ENCODE measurements around the gene WIPF2.
"Not testable (repeated sequence)": the region's sequence is repeated elsewhere in the genome, so short reads cannot be mapped to it uniquely, and the experiment has no call there.

WIPF2 gene

DNA sequence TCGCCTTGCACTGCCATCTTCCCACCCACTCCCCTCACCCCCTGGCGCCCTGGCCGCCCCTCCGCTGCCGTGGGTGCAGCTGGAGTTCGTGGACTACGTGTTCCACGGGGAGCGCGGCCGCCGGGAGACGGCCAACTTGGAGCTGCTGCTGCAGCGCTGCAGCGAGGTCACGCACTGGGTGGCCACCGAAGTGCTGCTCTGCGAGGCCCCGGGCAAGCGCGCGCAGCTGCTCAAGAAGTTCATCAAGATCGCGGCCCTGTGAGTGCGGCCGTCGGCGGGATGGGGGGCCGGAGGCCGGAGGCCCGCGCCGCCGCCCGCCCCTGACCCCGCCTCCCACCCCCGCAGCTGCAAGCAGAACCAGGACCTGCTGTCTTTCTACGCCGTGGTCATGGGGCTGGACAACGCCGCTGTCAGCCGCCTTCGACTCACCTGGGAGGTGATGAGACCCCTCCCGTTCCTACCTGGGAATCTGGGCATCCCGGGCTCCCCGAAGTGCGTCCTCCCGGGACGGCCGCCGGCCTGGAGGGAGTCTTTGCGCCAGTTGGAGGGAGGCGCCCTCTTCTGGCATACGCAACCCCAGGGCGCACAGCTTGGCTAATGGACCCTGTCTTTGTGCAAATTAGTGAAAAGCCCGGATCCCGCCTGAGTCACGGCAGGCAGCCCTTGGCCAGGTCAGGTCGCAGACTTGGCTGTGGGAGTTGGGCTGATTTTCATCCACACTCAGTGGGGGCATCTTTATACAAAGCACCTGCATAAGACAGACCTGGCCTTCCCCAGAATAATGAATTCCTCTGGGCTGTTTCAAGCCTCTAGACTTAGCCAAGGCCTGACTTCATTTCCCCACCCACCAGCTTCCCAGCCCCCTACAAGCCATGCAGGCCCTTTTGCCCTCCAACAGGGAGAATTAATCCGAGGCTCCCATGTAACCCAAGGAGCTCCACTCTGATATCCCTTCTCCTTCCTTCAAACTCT is 27.6 kb upstream of the WIPF2 start:
- H3K4me3 ChIP-seq (ENCODE audit: insufficient read depth, low read depth, low read length, poor library complexity, severe bottlenecking): peak overlapping the region; percentile 78
- DNase-seq: peak; percentile 34 to 47 (median 38)
- peaks cover 7% of the 10 kb centered on the region for H3K4me1 ChIP-seq (ENCODE audit: control insufficient read depth, insufficient read depth, low read length, poor library complexity, severe bottlenecking)
- no peaks in the 10 kb centered on the region for H3K9me3 ChIP-seq (ENCODE audit: control insufficient read depth, low read length)
- no peak overlapping the region for H3K27ac ChIP-seq (ENCODE audit: insufficient read depth, low read length, poor library complexity, severe bottlenecking)
- no peaks in the 10 kb centered on the region for H3K27me3 ChIP-seq (replicated peaks; ENCODE audit: control insufficient read depth, insufficient read depth, low read length, poor library complexity, severe bottlenecking)
- no peaks in the 10 kb centered on the region for H3K36me3 ChIP-seq (ENCODE audit: control insufficient read depth, insufficient read depth, low read length)

GRCh38 chr17:40192961-40193360 is 26.1 kb upstream of the WIPF2 start:
- no peak for DNase-seq
- Histone ChIP-seq H3K27me3 (replicated peaks; ENCODE audit: control insufficient read depth, insufficient read depth, low read length, poor library complexity, severe bottlenecking) (no peaks in the 10 kb centered on the region), H3K4me3 (ENCODE audit: insufficient read depth, low read depth, low read length, poor library complexity, severe bottlenecking) (no peak overlapping the region), H3K27ac (ENCODE audit: insufficient read depth, low read length, poor library complexity, severe bottlenecking) (no peak overlapping the region), H3K4me1 (ENCODE audit: control insufficient read depth, insufficient read depth, low read length, poor library complexity, severe bottlenecking) (peaks cover 7% of the 10 kb centered on the region), H3K36me3 (ENCODE audit: control insufficient read depth, insufficient read depth, low read length) (no peaks in the 10 kb centered on the region), H3K9me3 (ENCODE audit: control insufficient read depth, low read length) (no peaks in the 10 kb centered on the region)

GRCh38 chr17:40194821-40195220 is 24.3 kb upstream of the WIPF2 start:
- DNase-seq: no peak

GRCh38 chr17:40197550-40197949 is 21.6 kb upstream of the WIPF2 start:
- no peaks in the 10 kb centered on the region for H3K27me3 ChIP-seq (replicated peaks; ENCODE audit: control insufficient read depth, insufficient read depth, low read length, poor library complexity, severe bottlenecking)
- DNase-seq: no peak

More at GRCh38 chr17:40194821-40195220, 24.3 kb upstream of the WIPF2 start:
- no peaks in the 10 kb centered on the region for H3K9me3 ChIP-seq (ENCODE audit: control insufficient read depth, low read length)
- H3K4me1 ChIP-seq (ENCODE audit: control insufficient read depth, insufficient read depth, low read length, poor library complexity, severe bottlenecking): peaks cover 7% of the 10 kb centered on the region
- no peaks in the 10 kb centered on the region for H3K36me3 ChIP-seq (ENCODE audit: control insufficient read depth, insufficient read depth, low read length)
- H3K27me3 ChIP-seq (replicated peaks; ENCODE audit: control insufficient read depth, insufficient read depth, low read length, poor library complexity, severe bottlenecking): no peaks in the 10 kb centered on the region
- no peak overlapping the region for H3K4me3 ChIP-seq (ENCODE audit: insufficient read depth, low read depth, low read length, poor library complexity, severe bottlenecking)
- H3K27ac ChIP-seq (ENCODE audit: insufficient read depth, low read length, poor library complexity, severe bottlenecking): no peak overlapping the region

GRCh38 chr17:40197965-40198456 is 21.1 kb upstream of the WIPF2 start:
- H3K4me3 ChIP-seq (ENCODE audit: insufficient read depth, low read depth, low read length, poor library complexity, severe bottlenecking); H3K4me1 ChIP-seq (ENCODE audit: control insufficient read depth, insufficient read depth, low read length, poor library complexity, severe bottlenecking); DNase-seq; H3K27ac ChIP-seq (ENCODE audit: insufficient read depth, low read length, poor library complexity, severe bottlenecking); H3K9me3 ChIP-seq (ENCODE audit: control insufficient read depth, low read length); H3K27me3 ChIP-seq (replicated peaks; ENCODE audit: control insufficient read depth, insufficient read depth, low read length, poor library complexity, severe bottlenecking); H3K36me3 ChIP-seq (ENCODE audit: control insufficient read depth, insufficient read depth, low read length): not testable (repeated sequence)

More at GRCh38 chr17:40197550-40197949, 21.6 kb upstream of the WIPF2 start:
- Histone ChIP-seq H3K27ac (ENCODE audit: insufficient read depth, low read length, poor library complexity, severe bottlenecking) (no peak overlapping the region), H3K4me1 (ENCODE audit: control insufficient read depth, insufficient read depth, low read length, poor library complexity, severe bottlenecking) (no peaks in the 10 kb centered on the region), H3K9me3 (ENCODE audit: control insufficient read depth, low read length) (no peaks in the 10 kb centered on the region), H3K36me3 (ENCODE audit: control insufficient read depth, insufficient read depth, low read length) (no peaks in the 10 kb centered on the region), H3K4me3 (ENCODE audit: insufficient read depth, low read depth, low read length, poor library complexity, severe bottlenecking) (no peak overlapping the region)

- Histone ChIP-seq H3K4me1 (ENCODE audit: control insufficient read depth, insufficient read depth, low read length, poor library complexity, severe bottlenecking) (no peaks in the 10 kb centered on the region), H3K27ac (ENCODE audit: insufficient read depth, low read length, poor library complexity, severe bottlenecking) (no peak overlapping the region), H3K4me3 (ENCODE audit: insufficient read depth, low read depth, low read length, poor library complexity, severe bottlenecking) (no peak overlapping the region), H3K36me3 (ENCODE audit: control insufficient read depth, insufficient read depth, low read length) (no peaks in the 10 kb centered on the region), H3K27me3 (replicated peaks; ENCODE audit: control insufficient read depth, insufficient read depth, low read length, poor library complexity, severe bottlenecking) (no peaks in the 10 kb centered on the region), H3K9me3 (ENCODE audit: control insufficient read depth, low read length) (no peaks in the 10 kb centered on the region)
- no peak for DNase-seq
Measured at GRCh38 chr17:40198576-40198975, 20.5 kb upstream of the WIPF2 start.

- no peak for DNase-seq
- H3K36me3 ChIP-seq (ENCODE audit: control insufficient read depth, insufficient read depth, low read length): no peaks in the 10 kb centered on the region
- H3K27ac ChIP-seq (ENCODE audit: insufficient read depth, low read length, poor library complexity, severe bottlenecking): no peak overlapping the region
- H3K27me3 ChIP-seq (replicated peaks; ENCODE audit: control insufficient read depth, insufficient read depth, low read length, poor library complexity, severe bottlenecking): no peaks in the 10 kb centered on the region
- no peaks in the 10 kb centered on the region for H3K9me3 ChIP-seq (ENCODE audit: control insufficient read depth, low read length)
- no peaks in the 10 kb centered on the region for H3K4me1 ChIP-seq (ENCODE audit: control insufficient read depth, insufficient read depth, low read length, poor library complexity, severe bottlenecking)
- H3K4me3 ChIP-seq (ENCODE audit: insufficient read depth, low read depth, low read length, poor library complexity, severe bottlenecking): no peak overlapping the region
Measured at GRCh38 chr17:40203131-40203530, 16.0 kb upstream of the WIPF2 start.

GRCh38 chr17:40206193-40206592 is 12.9 kb upstream of the WIPF2 start:
- not testable (repeated sequence) for H3K4me1 ChIP-seq (ENCODE audit: control insufficient read depth, insufficient read depth, low read length, poor library complexity, severe bottlenecking); H3K27ac ChIP-seq (ENCODE audit: insufficient read depth, low read length, poor library complexity, severe bottlenecking); H3K9me3 ChIP-seq (ENCODE audit: control insufficient read depth, low read length); H3K27me3 ChIP-seq (replicated peaks; ENCODE audit: control insufficient read depth, insufficient read depth, low read length, poor library complexity, severe bottlenecking); DNase-seq; H3K36me3 ChIP-seq (ENCODE audit: control insufficient read depth, insufficient read depth, low read length); H3K4me3 ChIP-seq (ENCODE audit: insufficient read depth, low read depth, low read length, poor library complexity, severe bottlenecking)

GRCh38 chr17:40209404-40210093 is 9.6 kb upstream of the WIPF2 start:
- no peaks in the 10 kb centered on the region for H3K27me3 ChIP-seq (replicated peaks; ENCODE audit: control insufficient read depth, insufficient read depth, low read length, poor library complexity, severe bottlenecking)
- no peak for DNase-seq
- no peaks in the 10 kb centered on the region for H3K4me1 ChIP-seq (ENCODE audit: control insufficient read depth, insufficient read depth, low read length, poor library complexity, severe bottlenecking)

GRCh38 chr17:40213914-40214313 is 5.2 kb upstream of the WIPF2 start:
- H3K4me3 ChIP-seq (ENCODE audit: insufficient read depth, low read depth, low read length, poor library complexity, severe bottlenecking); H3K27ac ChIP-seq (ENCODE audit: insufficient read depth, low read length, poor library complexity, severe bottlenecking); H3K9me3 ChIP-seq (ENCODE audit: control insufficient read depth, low read length); DNase-seq; H3K36me3 ChIP-seq (ENCODE audit: control insufficient read depth, insufficient read depth, low read length); H3K27me3 ChIP-seq (replicated peaks; ENCODE audit: control insufficient read depth, insufficient read depth, low read length, poor library complexity, severe bottlenecking); H3K4me1 ChIP-seq (ENCODE audit: control insufficient read depth, insufficient read depth, low read length, poor library complexity, severe bottlenecking): not testable (repeated sequence)

More at GRCh38 chr17:40209404-40210093, 9.6 kb upstream of the WIPF2 start:
- no peak overlapping the region for H3K27ac ChIP-seq (ENCODE audit: insufficient read depth, low read length, poor library complexity, severe bottlenecking)
- no peak overlapping the region for H3K4me3 ChIP-seq (ENCODE audit: insufficient read depth, low read depth, low read length, poor library complexity, severe bottlenecking)
- H3K36me3 ChIP-seq (ENCODE audit: control insufficient read depth, insufficient read depth, low read length): no peaks in the 10 kb centered on the region
- no peaks in the 10 kb centered on the region for H3K9me3 ChIP-seq (ENCODE audit: control insufficient read depth, low read length)
